KMS-11 (cell line): ENCODE results near the gene CMSS1.

Source experiments
- H2AFZ ChIP-seq: fragments of 200-600 bp; sonication (generic); 2 replicates; pipeline ENCODE4 v1.6.1; 2016; ENCODE audit warnings: antibody characterized with exemption, mixed run types, low read depth
- H3K27ac ChIP-seq: fragments of 200-600 bp; sonication (generic); 2 replicates; pipeline ENCODE4 v1.6.1; 2016; ENCODE audit warnings: mild to moderate bottlenecking, mixed run types
- H3K27me3 ChIP-seq: fragments of 200-600 bp; sonication (generic); 2 replicates; pipeline ENCODE4 v1.6.1; 2017; ENCODE audit warnings: mild to moderate bottlenecking, low read depth, mixed run types, moderate library complexity; ENCODE audit not compliant: insufficient read depth
- H3K36me3 ChIP-seq: fragments of 200-600 bp; sonication (generic); 2 replicates; pipeline ENCODE4 v1.6.1; 2017; ENCODE audit warnings: mild to moderate bottlenecking, mixed run types; ENCODE audit not compliant: insufficient read depth
- H3K4me1 ChIP-seq: fragments of 200-600 bp; sonication (generic); 2 replicates; pipeline ENCODE4 v1.6.1; 2016; ENCODE audit warnings: mild to moderate bottlenecking, low read depth, mixed run types; ENCODE audit not compliant: poor library complexity, severe bottlenecking
- H3K4me2 ChIP-seq: fragments of 200-600 bp; sonication (generic); 2 replicates; pipeline ENCODE4 v1.7.0; 2016; ENCODE audit warnings: mild to moderate bottlenecking, mixed run types
- H3K4me3 ChIP-seq: fragments of 200-600 bp; sonication (generic); IDR thresholded peaks from 2 replicates; pipeline ENCODE4 v1.6.1; 2017; ENCODE audit warnings: low read depth, low read length, mixed read lengths; ENCODE audit not compliant: insufficient read depth
- H3K79me2 ChIP-seq: fragments of 200-600 bp; sonication (generic); 2 replicates; pipeline ENCODE4 v1.6.1; 2016; ENCODE audit warnings: low read depth, mixed run types; ENCODE audit not compliant: insufficient read depth
- H3K9ac ChIP-seq: fragments of 200-600 bp; sonication (generic); 2 replicates; pipeline ENCODE4 v1.6.1; 2016; ENCODE audit warnings: mild to moderate bottlenecking, mixed run types
- H4K20me1 ChIP-seq: fragments of 200-600 bp; sonication (generic); 2 replicates; pipeline ENCODE4 v1.6.1; 2016; ENCODE audit warnings: mild to moderate bottlenecking, mixed run types; ENCODE audit not compliant: insufficient read depth
- TF ChIP-seq, protein P1 (sequence below): fragments of 200-600 bp; sonication (generic); conservative IDR thresholded peaks from 2 replicates; pipeline ENCODE4 v1.6.1; 2017; ENCODE audit warnings: low read depth, mild to moderate bottlenecking, antibody characterized with exemption, low read length, moderate library complexity, mixed read lengths

Gene CMSS1

DNA sequence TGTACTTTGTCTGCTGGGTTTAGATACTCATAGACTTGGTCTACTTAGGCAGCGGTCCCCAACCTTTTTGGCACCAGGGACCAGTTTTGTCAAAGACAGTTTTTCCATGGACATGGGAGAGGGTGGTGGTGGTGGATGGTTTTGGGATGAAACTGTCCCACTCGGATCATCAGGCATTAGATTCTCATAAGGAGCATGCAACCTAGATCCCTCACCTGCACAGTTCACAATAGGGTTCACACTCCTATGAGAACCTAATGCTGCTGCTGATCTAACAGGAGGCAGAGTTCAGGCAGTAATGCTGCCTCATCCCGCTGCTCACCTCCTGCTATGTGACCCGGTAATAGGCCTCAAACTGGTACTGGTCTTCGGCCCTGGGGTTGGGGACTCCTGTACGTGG, 45.3 kb downstream of the CMSS1 start:
- no peaks in the 10 kb centered on the region; the same call in 1 of the 2 replicates for H3K79me2 ChIP-seq
- TF ChIP-seq, protein P1, sequence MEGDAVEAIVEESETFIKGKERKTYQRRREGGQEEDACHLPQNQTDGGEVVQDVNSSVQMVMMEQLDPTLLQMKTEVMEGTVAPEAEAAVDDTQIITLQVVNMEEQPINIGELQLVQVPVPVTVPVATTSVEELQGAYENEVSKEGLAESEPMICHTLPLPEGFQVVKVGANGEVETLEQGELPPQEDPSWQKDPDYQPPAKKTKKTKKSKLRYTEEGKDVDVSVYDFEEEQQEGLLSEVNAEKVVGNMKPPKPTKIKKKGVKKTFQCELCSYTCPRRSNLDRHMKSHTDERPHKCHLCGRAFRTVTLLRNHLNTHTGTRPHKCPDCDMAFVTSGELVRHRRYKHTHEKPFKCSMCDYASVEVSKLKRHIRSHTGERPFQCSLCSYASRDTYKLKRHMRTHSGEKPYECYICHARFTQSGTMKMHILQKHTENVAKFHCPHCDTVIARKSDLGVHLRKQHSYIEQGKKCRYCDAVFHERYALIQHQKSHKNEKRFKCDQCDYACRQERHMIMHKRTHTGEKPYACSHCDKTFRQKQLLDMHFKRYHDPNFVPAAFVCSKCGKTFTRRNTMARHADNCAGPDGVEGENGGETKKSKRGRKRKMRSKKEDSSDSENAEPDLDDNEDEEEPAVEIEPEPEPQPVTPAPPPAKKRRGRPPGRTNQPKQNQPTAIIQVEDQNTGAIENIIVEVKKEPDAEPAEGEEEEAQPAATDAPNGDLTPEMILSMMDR: no peak
- H3K27ac ChIP-seq: no peak overlapping the region
- H4K20me1 ChIP-seq: no peaks in the 10 kb centered on the region
- H3K9ac ChIP-seq: no peak overlapping the region
- H3K4me3 ChIP-seq: no peak overlapping the region
- H2AFZ ChIP-seq: no peak overlapping the region
- no peaks in the 10 kb centered on the region for H3K36me3 ChIP-seq
- H3K27me3 ChIP-seq: no peaks in the 10 kb centered on the region
- no peak overlapping the region for H3K4me2 ChIP-seq
- H3K4me1 ChIP-seq: peaks cover 49% of the 10 kb centered on the region

DNA sequence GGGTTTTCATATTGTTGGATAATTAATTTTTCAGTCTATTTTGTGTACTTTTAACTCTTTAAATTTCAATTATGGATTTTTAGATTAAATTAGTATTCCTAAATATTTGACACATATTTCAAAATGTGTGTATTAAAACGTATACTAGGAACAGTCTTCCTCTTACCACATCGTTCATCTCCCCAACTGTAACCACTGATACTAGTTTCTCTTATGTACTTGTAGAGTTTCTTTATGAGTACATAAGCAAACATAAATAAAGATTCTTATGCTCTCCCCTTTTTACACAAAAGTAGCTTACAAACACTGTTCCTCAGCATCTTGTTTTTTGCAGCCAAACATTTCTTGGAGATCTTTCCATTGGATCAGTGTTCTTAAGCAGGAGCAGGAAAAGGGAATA, 45.9 kb downstream of the CMSS1 start:
- no peaks in the 10 kb centered on the region for H4K20me1 ChIP-seq
- no peak overlapping the region for H3K27ac ChIP-seq
- TF ChIP-seq, protein P1: no peak
- no peak overlapping the region for H3K4me3 ChIP-seq
- peaks cover 5% of the 10 kb centered on the region; the same call in 1 of the 2 replicates for H3K79me2 ChIP-seq
- H3K27me3 ChIP-seq: no peaks in the 10 kb centered on the region
- no peak overlapping the region for H3K4me2 ChIP-seq
- H2AFZ ChIP-seq: no peak overlapping the region
- H3K4me1 ChIP-seq: peaks cover 55% of the 10 kb centered on the region
- H3K9ac ChIP-seq: no peak overlapping the region
- no peaks in the 10 kb centered on the region for H3K36me3 ChIP-seq

DNA sequence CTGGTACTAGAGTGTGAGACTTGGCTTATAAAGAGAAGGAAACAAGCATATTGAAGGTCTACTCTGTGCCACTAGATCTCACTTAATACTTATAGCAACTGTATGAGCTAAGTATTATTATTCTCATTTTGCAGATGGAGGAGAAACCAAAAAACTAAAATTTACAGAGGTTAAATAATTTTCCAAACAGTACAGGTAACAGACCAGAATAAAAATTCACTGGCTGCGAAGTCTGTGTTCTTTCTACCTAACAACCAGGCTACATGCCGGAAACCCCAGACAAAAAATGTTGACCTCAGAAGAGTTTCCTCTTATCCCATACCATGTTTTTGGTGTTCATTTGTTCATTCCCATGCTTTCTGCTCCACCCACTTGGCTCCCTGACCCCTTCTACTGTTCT, 46.6 kb downstream of the CMSS1 start:
- H3K4me3 ChIP-seq: no peak overlapping the region
- no peaks in the 10 kb centered on the region for H3K27me3 ChIP-seq
- TF ChIP-seq, protein P1: no peak
- no peak overlapping the region for H3K4me2 ChIP-seq
- no peak overlapping the region for H2AFZ ChIP-seq
- H4K20me1 ChIP-seq: no peaks in the 10 kb centered on the region
- H3K27ac ChIP-seq: no peak overlapping the region
- H3K79me2 ChIP-seq: peaks cover 10% of the 10 kb centered on the region; the same call in 1 of the 2 replicates
- H3K9ac ChIP-seq: no peak overlapping the region
- peaks cover 62% of the 10 kb centered on the region for H3K4me1 ChIP-seq
- H3K36me3 ChIP-seq: no peaks in the 10 kb centered on the region

DNA sequence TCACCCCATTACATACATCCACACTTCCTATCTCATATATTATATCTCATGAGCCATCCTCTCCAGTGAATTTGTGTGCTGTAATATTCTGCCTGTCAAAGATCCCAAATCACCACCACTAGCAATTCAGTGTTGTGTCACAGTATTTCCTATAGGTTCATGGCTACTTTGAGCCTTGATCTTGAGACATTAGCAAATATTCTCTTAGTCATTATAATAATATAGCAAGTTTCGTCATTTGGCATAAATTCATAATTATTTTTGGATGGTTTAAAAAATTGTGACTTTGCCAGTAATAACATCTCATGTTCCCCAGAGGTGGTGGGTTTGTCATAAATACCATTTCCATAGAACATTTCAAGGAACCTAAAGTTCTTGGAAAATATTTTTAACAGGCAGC, 47.7 kb downstream of the CMSS1 start:
- no peaks in the 10 kb centered on the region for H3K27me3 ChIP-seq
- peaks cover 19% of the 10 kb centered on the region; the same call in 1 of the 2 replicates for H3K79me2 ChIP-seq
- H3K4me3 ChIP-seq: no peak overlapping the region
- H4K20me1 ChIP-seq: no peaks in the 10 kb centered on the region
- H3K27ac ChIP-seq: no peak overlapping the region
- no peaks in the 10 kb centered on the region for H3K36me3 ChIP-seq
- H3K9ac ChIP-seq: no peak overlapping the region
- peaks cover 66% of the 10 kb centered on the region for H3K4me1 ChIP-seq
- TF ChIP-seq, protein P1: no peak
- H2AFZ ChIP-seq: no peak overlapping the region
- no peak overlapping the region for H3K4me2 ChIP-seq
